ENCODE measurements around the gene TRIM5. TPM values are rescaled to one million over a fixed set of nuclear protein-coding genes. Genes with fewer than 3 reads are reported as not detected.
"Not testable (repeated sequence)": the region's sequence is repeated elsewhere in the genome, so short reads cannot be mapped to it uniquely, and the experiment has no call there.

The TRIM5 gene
- 34.5 TPM for total RNA-seq

DNA sequence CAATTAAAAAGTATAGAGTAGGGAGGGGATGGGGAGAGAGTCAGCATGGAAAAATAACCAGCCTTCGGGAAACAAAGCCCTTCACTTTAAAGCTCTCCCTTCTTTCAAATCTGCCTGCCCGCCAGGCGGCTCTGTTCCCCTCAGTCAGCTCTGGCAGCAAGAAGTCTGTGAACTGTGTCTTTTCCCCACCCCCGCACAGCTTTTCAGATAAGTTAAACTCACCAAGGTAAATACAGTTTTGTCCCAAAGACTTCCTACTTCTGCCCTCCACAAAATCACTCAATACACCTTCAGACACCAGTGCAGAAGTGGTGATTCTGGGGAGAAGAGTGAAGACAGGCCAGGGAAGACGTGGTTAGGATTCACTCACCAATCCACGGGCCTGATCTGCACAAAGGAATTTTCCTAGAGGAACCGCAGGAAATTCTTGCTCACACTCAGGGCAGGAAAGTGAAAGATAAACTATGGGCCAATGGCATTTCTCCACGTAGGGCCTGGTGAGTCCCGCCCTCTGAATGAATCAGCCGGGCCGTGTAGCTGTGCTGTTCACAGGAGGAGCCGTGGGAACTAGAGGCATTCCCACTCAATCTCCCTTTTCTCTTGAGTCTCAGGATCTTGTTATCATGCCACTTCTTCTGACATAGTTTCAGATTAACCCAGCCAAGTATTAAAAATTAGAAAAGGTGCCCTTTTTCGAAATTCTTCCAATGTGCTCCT, at the start of gene TRIM5:
TRIM5 (minus strand) TSS at position 429 of the 717 bp plus-strand sequence. CDS start 4,897 bp downstream, outside the sequence.
- DNase-seq (ENCODE audit: low spot score) = peak; percentile 91

- no peak for DNase-seq (ENCODE audit: low spot score)
Observed at GRCh38 chr11:5727691-5728090, 42.8 kb upstream of the TRIM5 start.

DNA sequence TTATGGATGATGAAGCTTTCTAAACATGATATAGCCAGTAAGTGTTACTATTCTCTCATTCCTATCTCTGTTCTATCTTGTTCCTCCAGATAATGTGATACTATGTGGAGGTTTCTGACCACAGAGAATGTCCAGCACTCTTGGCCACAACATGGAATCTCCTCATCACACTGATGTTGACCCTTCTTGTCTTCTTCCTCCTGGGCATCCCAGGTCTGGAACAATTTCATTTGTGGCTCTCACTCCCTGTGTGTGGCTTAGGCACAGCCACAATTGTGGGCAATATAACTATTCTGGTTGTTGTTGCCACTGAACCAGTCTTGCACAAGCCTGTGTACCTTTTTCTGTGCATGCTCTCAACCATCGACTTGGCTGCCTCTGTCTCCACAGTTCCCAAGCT, 41.5 kb upstream of the TRIM5 start:
- no peak for DNase-seq (ENCODE audit: low spot score)

DNA sequence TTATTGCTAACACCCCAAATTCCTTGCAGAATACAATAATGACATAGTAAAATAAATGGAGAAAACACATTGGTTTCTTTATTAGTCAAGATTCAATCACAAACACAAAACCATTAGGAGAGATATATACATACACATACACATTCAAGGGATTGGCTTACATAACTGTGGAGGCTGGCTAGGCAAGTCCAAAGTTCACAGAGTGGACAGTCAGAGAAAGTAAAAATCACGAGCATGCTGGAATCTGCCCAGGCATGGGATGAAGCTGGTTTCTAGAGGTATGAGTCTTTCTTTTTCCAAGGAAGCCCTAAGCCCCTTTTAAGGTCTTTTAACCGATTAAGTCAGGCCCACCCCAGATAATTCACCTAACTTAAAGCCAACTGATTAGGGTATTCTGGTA, 37.7 kb upstream of the TRIM5 start:
- no peak for DNase-seq (ENCODE audit: low spot score)

GRCh38 chr11:5719703-5720495, 35.0 kb upstream of the TRIM5 start:
- no peak for DNase-seq (ENCODE audit: low spot score)

- DNase-seq (ENCODE audit: low spot score) = not testable (repeated sequence)
Observed at GRCh38 chr11:5716518-5716917, 31.6 kb upstream of the TRIM5 start.

GRCh38 chr11:5713695-5714094, 28.8 kb upstream of the TRIM5 start:
- no peak for DNase-seq (ENCODE audit: low spot score)

DNA sequence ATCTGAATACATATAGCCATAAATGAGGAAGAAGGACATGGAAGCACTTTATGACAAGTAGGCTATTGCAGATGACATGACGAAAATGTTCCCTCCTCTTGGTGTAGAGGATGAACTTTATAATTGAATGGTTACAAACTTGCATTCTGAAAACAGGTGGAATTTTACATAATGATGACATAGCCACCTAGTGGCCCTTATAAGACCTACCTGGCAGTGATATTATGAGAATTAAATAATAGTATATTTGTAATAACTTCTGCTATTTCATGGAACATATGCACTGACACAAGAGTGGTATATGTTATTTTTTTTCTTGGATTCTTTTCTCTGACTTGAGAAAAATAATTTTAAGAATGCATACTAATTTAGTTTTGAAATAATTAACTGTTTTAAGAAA, 27.6 kb upstream of the TRIM5 start:
- no peak for DNase-seq (ENCODE audit: low spot score)

- DNase-seq (ENCODE audit: low spot score) = no peak
Observed at GRCh38 chr11:5705688-5706087, 20.8 kb upstream of the TRIM5 start.

GRCh38 chr11:5703741-5704536, 19.1 kb upstream of the TRIM5 start:
- no peak for DNase-seq (ENCODE audit: low spot score)

DNA sequence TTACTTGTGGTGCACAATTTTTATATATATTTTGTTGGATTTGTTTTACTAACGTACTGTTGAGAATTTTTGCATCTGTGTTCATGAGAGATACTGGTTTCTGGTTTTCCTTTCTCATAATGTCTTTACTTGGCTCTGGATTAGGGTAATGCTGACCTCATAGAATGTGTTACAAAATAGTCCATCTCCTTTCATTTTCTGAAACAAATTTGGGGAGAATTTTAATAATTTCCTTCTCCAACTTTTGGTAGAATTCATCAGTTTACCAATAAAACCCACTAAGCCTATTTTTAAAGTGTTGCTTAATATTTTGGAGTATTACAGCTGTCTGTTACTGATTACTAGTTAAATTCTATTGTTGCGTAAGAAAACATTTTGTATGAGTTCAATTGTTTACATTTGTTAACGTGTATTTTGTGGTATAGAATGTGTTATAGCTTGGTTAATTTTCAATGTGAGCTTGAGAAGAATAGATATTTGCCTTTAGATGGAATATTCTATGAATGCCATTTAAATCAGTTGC, 16.2 kb upstream of the TRIM5 start:
- DNase-seq (ENCODE audit: low spot score) = no peak

DNA sequence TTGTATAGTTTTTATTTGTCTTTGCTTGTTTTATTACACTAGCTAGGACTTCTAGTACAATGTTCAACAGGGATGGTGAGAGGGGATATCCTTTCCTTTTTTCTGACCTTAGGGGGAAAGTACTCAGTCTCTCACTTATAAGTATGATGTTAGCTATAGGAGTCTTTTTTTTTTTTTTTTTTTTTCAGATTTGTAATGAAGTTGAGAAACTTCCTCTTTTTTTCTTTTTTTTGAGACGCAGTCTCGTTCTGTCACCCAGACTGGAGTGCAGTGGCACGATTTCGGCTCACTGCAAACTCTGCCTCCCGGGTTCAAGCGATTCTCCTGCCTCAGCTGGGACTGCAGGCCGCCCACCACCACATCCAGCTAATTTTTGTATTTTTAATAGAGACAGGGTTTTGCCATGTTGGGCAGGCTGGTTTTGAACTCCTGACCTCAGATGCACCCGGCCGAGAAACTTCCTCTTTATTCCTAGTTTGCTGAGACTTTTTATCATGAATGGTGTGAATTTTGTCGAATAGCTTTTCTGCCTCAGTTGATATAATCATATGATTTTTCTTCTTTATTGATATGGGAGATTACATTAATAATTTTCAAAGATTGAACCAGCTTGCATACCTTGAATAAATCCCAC, 15.7 kb upstream of the TRIM5 start:
- DNase-seq (ENCODE audit: low spot score) = no peak

DNA sequence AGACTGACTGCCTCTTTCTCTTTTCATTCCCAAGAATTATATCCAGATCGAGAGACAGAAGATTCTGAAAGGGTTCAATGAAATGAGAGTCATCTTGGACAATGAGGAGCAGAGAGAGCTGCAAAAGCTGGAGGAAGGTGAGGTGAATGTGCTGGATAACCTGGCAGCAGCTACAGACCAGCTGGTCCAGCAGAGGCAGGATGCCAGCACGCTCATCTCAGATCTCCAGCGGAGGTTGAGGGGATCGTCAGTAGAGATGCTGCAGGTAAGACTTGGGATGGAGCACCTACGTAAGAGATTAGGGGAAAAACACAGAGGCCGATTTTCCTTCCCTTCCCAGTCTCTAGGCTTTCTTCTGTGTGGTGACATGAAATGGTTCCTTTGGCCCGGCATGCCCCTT, 13.4 kb upstream of the TRIM5 start:
- no peak for DNase-seq (ENCODE audit: low spot score)

DNA sequence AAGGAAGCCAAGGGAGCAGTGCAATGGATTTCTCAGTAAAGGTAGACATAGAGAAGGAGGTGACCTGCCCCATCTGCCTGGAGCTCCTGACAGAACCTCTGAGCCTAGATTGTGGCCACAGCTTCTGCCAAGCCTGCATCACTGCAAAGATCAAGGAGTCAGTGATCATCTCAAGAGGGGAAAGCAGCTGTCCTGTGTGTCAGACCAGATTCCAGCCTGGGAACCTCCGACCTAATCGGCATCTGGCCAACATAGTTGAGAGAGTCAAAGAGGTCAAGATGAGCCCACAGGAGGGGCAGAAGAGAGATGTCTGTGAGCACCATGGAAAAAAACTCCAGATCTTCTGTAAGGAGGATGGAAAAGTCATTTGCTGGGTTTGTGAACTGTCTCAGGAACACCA, 11.3 kb upstream of the TRIM5 start:
- no peak for DNase-seq (ENCODE audit: low spot score)

GRCh38 chr11:5695580-5695979, 10.7 kb upstream of the TRIM5 start:
- no peak for DNase-seq (ENCODE audit: low spot score)

DNA sequence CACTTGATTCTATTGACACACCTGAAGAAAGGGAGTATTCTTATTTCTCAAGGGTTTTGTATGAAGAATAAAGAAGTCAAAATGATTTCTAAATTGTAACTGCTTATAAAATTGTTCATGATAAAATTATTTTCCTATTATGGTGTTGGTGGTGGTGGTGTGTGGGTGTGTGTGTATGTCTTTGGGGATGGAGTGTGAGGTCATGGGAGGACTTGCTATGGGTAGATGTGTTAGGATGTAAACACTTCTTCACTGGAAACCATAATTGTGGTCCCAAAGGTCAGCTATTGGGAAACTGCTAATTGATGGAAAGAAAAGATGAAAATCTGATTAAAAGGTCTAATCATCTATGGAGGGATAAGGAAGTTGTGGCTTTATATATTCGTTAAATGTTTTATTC, 9.8 kb upstream of the TRIM5 start:
- no peak for DNase-seq (ENCODE audit: low spot score)

GRCh38 chr11:5691964-5692361, 7.1 kb upstream of the TRIM5 start:
- DNase-seq (ENCODE audit: low spot score) = no peak

DNA sequence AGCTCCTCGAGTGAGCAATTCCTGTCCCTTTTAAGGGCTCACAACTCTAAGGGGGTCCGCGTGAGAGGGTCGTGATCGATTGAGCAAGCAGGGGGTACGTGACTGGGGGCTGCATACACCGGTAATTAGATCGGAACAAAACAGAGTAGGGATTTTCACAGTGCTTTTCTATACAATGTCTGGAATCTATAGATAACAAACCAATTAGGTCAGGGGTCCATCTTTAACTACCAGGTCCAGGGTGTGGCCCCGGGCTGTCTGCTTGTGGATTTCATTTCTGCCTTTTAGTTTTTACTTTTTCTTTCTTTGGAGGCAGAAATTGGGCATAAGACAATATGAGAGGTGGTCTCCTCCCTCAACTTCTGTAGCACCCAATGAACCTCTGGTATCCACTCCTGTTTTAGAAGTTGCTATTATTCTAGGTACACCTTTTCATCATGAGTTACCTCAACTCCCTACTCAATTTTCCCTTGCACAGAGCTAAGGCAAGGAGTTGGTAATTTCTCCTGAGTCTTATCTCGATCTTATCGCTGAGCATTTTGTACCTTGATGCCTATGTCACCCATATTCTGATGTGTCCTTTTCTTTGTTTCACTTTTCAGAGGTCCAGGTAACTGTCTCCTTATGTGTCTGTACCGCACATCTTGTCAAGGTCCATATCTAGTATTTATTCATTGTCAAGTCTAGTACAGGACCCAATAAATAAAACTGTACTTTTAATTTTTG, 6.5 kb upstream of the TRIM5 start:
- DNase-seq (ENCODE audit: low spot score) = not testable (repeated sequence)

GRCh38 chr11:5690736-5691135, 5.9 kb upstream of the TRIM5 start:
- no peak for DNase-seq (ENCODE audit: low spot score)

DNA sequence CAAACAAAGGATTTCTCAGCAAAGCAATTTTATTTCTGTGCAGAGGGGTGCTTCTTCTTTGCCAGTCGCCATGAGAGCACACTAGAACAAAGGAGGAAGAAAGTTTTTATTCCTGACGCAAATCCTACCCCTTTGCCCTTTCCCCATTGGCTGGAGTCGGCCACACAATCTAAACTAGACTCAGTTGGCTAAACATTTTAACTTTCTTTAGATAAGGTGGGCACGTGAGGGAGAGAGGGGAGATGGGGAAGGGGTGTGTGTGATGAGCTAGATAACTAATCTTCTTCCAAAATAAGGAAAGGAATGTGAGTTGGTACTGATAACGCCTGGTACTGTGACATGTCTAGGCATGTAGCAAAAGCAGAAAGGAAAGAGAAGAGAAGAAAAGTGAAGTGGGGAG, 5.3 kb upstream of the TRIM5 start:
- DNase-seq (ENCODE audit: low spot score) = no peak

- DNase-seq (ENCODE audit: low spot score) = peak; percentile 63
Observed at GRCh38 chr11:5689551-5689983, 4.7 kb upstream of the TRIM5 start, which contains the start of gene TRIM22. TSS of gene TRIM22 (plus strand) at chr11:5689790. CDS start at chr11:5696233, 6,443 bp downstream.

Data from ureter (tissue), 1 donor.